ENCODE results near the gene PLXNA4.

DNA sequence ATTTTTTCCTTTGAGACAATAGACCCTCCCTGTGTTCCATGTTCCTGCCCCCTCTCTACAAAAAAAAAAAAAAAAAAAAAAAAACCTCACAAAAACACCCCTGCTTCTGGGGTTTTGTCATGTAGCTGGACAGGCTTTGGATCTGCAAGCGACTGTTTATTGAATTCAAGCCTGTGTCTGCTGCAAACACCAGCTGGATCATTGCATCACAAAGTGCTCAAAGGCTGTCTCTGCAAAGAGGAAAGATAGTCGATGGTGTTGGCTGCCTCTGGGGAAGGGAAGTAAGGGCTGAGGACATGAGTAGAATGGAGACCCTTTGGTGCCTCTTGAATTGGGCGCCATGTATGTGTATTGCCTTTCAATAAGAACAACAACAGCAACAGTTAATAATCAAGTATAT is 471.2 kb downstream of the PLXNA4 start:
- TF ChIP-seq EZH2 (IDR thresholded peaks at IDR 0.05; ENCODE audit: borderline replicate concordance) (no peak), EZH2phosphoT487 (IDR thresholded peaks at IDR 0.05; ENCODE audit: low read depth, severe bottlenecking, unreplicated experiment) (no peak)
- TF ChIP-seq, protein P1, sequence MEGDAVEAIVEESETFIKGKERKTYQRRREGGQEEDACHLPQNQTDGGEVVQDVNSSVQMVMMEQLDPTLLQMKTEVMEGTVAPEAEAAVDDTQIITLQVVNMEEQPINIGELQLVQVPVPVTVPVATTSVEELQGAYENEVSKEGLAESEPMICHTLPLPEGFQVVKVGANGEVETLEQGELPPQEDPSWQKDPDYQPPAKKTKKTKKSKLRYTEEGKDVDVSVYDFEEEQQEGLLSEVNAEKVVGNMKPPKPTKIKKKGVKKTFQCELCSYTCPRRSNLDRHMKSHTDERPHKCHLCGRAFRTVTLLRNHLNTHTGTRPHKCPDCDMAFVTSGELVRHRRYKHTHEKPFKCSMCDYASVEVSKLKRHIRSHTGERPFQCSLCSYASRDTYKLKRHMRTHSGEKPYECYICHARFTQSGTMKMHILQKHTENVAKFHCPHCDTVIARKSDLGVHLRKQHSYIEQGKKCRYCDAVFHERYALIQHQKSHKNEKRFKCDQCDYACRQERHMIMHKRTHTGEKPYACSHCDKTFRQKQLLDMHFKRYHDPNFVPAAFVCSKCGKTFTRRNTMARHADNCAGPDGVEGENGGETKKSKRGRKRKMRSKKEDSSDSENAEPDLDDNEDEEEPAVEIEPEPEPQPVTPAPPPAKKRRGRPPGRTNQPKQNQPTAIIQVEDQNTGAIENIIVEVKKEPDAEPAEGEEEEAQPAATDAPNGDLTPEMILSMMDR (IDR thresholded peaks at IDR 0.05; ENCODE audit: poor library complexity), result no peak

All from hepatocyte (in vitro differentiated cells).